PFSK-1 (cell line): ENCODE measurements around the gene SLC44A3.

ENCODE experiments used
- FOXP2 ChIP-seq: optimal IDR thresholded peaks from 2 replicates; pipeline ENCODE3; 2011; ENCODE audit warnings: borderline replicate concordance, control low read depth, inconsistent platforms; ENCODE audit not compliant: insufficient read depth; ENCODE audit errors: extremely low read length, extremely low read depth
- POLR2AphosphoS5 ChIP-seq: IDR thresholded peaks from 2 replicates; pipeline ENCODE4 v1.6.1; 2012; ENCODE audit warnings: low read depth, mild to moderate bottlenecking, control low read depth, low read length, moderate library complexity
- SIN3A ChIP-seq: IDR thresholded peaks from 2 replicates; pipeline ENCODE4 v1.6.1; 2012; ENCODE audit warnings: mild to moderate bottlenecking, low read length, moderate library complexity, borderline replicate concordance; ENCODE audit not compliant: insufficient read depth
- TAF1 ChIP-seq: IDR thresholded peaks from 2 replicates; pipeline ENCODE4 v1.6.1; 2012; ENCODE audit warnings: low read length, control low read depth, borderline replicate concordance; ENCODE audit not compliant: insufficient read depth
- TF ChIP-seq, protein P1 (sequence below), 2 experiments: IDR thresholded peaks; 2 replicates each; pipeline versions ENCODE4 v1.6.1 to v1.8.0; 2011 to 2012; ENCODE audit warnings: low read depth in 2 of 2, low read length in 2 of 2, control low read depth in 1 of 2, inconsistent platforms in 1 of 2, mild to moderate bottlenecking in 1 of 2, moderate library complexity in 1 of 2; ENCODE audit not compliant: insufficient read depth in 1 of 2

DNA sequence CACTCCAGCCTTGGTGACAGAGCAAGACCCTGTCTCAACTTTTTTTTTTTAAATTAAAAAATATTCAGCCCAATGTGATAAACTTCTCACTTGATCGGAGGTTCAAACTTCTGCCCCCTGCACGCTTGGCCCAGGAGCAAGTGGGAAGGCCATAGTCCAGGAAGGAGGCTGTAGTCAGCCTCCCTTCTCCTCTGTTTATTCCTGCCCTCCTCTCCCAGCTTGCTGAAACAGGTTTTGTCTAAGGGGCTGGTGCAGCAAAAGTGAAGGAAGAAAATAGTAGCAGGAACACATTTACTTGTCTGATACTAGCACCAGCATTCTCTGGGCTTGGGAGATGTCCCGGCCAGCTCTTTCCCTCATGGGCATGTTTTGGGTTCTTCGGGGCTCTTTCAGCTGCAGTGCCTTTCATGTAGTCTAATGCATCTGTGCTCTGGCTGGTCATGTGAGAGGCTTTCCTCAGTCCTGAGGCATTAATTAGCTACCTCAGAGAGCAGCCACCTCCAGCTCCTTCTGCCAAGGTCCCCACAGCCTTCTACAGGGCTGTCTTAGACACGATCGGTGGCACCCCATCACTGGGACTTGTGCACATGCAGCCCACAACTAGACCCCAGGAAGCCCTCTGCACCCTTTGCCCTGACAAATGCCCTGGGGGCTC is 12.9 kb downstream of the SLC44A3 start:
- TF ChIP-seq, protein P1, sequence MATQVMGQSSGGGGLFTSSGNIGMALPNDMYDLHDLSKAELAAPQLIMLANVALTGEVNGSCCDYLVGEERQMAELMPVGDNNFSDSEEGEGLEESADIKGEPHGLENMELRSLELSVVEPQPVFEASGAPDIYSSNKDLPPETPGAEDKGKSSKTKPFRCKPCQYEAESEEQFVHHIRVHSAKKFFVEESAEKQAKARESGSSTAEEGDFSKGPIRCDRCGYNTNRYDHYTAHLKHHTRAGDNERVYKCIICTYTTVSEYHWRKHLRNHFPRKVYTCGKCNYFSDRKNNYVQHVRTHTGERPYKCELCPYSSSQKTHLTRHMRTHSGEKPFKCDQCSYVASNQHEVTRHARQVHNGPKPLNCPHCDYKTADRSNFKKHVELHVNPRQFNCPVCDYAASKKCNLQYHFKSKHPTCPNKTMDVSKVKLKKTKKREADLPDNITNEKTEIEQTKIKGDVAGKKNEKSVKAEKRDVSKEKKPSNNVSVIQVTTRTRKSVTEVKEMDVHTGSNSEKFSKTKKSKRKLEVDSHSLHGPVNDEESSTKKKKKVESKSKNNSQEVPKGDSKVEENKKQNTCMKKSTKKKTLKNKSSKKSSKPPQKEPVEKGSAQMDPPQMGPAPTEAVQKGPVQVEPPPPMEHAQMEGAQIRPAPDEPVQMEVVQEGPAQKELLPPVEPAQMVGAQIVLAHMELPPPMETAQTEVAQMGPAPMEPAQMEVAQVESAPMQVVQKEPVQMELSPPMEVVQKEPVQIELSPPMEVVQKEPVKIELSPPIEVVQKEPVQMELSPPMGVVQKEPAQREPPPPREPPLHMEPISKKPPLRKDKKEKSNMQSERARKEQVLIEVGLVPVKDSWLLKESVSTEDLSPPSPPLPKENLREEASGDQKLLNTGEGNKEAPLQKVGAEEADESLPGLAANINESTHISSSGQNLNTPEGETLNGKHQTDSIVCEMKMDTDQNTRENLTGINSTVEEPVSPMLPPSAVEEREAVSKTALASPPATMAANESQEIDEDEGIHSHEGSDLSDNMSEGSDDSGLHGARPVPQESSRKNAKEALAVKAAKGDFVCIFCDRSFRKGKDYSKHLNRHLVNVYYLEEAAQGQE (IDR thresholded peaks at IDR 0.05; ENCODE audit: insufficient read depth in 1 of 2, low read depth in 2 of 2, low read length in 2 of 2) = no peak
- no peak for TF ChIP-seq POLR2AphosphoS5
- no peak for TF ChIP-seq TAF1
- TF ChIP-seq SIN3A = no peak
- no peak for TF ChIP-seq FOXP2
